PFSK-1 (cell line): ENCODE data around the gene ODC1.

ENCODE experiments used
- FOXP2 ChIP-seq: optimal IDR thresholded peaks from 2 replicates; pipeline ENCODE3; 2011; ENCODE audit warnings: borderline replicate concordance, control low read depth, inconsistent platforms; ENCODE audit not compliant: insufficient read depth; ENCODE audit errors: extremely low read length, extremely low read depth
- POLR2AphosphoS5 ChIP-seq: IDR thresholded peaks from 2 replicates; pipeline ENCODE4 v1.6.1; 2012; ENCODE audit warnings: low read depth, mild to moderate bottlenecking, control low read depth, low read length, moderate library complexity
- SIN3A ChIP-seq: IDR thresholded peaks from 2 replicates; pipeline ENCODE4 v1.6.1; 2012; ENCODE audit warnings: mild to moderate bottlenecking, low read length, moderate library complexity, borderline replicate concordance; ENCODE audit not compliant: insufficient read depth
- TAF1 ChIP-seq: IDR thresholded peaks from 2 replicates; pipeline ENCODE4 v1.6.1; 2012; ENCODE audit warnings: low read length, control low read depth, borderline replicate concordance; ENCODE audit not compliant: insufficient read depth
- TF ChIP-seq, protein P1 (sequence below), 2 experiments: IDR thresholded peaks; 2 replicates each; pipeline versions ENCODE4 v1.6.1 to v1.8.0; 2011 to 2012; ENCODE audit warnings: low read depth in 2 of 2, low read length in 2 of 2, control low read depth in 1 of 2, inconsistent platforms in 1 of 2, mild to moderate bottlenecking in 1 of 2, moderate library complexity in 1 of 2; ENCODE audit not compliant: insufficient read depth in 1 of 2

ODC1 gene

DNA sequence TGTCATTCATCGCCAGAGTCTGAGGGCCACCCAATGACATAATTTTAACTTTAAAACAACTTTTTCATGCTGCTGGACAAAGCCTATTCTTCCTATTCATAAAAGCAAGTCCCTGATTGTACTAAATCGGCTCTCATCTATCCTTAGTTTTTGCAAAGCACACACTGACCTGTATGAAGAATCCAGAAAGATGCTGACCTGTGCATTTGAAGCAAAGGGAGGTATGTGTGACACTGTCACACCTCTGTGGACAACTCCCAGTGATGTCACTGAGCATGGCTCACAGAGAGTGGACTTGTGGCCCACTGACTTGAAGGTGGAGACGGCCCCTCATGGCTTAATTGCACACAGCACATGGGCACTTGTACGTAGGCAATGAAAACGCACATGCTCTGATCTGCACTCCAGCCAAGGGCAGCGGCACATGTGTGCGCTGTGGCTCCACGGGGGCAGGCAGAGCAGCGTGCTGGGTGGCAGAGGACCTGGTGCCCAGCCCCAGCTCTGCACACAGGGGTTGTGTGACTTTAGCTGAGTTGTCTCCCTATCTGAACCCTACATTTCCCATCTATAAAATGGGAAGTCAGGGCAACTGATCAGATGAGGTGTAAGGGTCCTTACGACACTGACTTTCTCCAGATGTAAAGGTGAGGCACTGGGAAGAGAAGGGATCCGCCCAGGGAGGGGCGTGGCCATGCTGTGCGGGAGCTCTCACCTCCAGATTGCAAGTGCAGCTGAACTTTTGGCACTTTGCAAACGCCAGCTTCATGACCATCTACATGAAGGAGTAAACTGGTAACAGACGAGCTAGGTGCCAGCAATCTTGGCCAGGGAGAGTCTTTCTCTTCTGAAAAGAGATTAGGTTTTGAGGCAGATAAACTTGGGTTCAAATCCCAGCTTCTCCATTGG, 14.3 kb upstream of the ODC1 start:
- TF ChIP-seq, protein P1, sequence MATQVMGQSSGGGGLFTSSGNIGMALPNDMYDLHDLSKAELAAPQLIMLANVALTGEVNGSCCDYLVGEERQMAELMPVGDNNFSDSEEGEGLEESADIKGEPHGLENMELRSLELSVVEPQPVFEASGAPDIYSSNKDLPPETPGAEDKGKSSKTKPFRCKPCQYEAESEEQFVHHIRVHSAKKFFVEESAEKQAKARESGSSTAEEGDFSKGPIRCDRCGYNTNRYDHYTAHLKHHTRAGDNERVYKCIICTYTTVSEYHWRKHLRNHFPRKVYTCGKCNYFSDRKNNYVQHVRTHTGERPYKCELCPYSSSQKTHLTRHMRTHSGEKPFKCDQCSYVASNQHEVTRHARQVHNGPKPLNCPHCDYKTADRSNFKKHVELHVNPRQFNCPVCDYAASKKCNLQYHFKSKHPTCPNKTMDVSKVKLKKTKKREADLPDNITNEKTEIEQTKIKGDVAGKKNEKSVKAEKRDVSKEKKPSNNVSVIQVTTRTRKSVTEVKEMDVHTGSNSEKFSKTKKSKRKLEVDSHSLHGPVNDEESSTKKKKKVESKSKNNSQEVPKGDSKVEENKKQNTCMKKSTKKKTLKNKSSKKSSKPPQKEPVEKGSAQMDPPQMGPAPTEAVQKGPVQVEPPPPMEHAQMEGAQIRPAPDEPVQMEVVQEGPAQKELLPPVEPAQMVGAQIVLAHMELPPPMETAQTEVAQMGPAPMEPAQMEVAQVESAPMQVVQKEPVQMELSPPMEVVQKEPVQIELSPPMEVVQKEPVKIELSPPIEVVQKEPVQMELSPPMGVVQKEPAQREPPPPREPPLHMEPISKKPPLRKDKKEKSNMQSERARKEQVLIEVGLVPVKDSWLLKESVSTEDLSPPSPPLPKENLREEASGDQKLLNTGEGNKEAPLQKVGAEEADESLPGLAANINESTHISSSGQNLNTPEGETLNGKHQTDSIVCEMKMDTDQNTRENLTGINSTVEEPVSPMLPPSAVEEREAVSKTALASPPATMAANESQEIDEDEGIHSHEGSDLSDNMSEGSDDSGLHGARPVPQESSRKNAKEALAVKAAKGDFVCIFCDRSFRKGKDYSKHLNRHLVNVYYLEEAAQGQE (IDR thresholded peaks at IDR 0.05; ENCODE audit: insufficient read depth in 1 of 2, low read depth in 2 of 2, low read length in 2 of 2), result no peak
- no peak for TF ChIP-seq TAF1
- TF ChIP-seq POLR2AphosphoS5, result no peak

DNA sequence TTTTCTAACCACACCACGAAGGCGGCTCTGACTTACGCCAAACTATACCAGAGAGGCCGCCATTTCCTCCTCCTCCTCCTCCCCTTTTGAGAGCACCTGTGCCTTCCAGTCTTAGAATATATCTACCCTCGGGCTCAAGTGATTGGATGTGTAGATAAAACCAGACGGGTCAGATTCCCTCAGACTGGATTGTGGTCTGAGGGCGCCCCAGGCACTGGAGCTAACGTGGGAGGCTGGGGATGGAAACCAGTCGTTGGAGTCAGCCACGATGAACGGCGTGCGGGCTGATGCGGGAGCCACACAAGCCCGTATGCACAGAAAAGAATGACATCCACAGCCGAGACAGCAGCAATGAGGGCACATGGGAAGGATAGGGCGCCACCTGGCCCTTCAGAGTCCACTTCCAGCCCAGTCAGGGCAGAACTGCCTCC, 12.3 kb upstream of the ODC1 start:
- TF ChIP-seq TAF1 (no peak), POLR2AphosphoS5 (no peak), FOXP2 (no peak)
- TF ChIP-seq, protein P1 (IDR thresholded peaks at IDR 0.05; ENCODE audit: insufficient read depth in 1 of 2, low read depth in 2 of 2, low read length in 2 of 2), result no peak

DNA sequence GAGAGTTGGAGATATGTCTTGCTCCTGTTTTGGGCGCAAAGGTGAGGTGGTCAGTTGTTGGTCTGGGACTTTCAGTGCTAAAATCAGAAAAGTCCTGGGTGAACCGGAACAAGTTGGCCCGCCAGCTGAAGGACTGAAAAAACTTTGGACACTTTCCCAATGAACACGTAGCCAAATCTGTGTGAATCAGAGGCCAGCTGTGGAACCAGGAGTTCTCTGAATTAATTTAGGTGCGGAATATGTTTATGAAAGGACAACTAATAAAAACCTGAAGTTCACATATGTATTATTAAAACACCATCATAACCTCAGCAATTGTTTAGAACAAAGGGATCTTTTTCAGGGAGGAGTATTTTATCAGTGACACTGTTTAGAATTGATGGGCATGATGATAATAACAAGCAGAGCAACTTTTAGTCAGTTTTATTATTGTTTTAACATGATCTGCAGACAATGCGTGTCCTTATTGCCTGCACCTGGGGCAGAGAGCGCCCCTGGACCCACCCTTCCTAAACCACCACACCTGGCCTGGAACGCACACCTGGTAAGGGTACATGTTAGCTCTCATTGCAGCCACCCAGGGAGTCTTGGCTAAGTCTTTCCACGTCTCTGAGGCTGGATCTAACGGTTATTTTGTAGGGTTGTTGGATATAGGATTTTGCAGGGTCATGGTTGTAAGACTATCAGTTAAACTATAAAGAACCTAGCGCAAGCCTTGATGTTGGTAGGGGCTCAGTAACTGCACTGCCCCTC, 9.9 kb upstream of the ODC1 start:
- no peak for TF ChIP-seq FOXP2

DNA sequence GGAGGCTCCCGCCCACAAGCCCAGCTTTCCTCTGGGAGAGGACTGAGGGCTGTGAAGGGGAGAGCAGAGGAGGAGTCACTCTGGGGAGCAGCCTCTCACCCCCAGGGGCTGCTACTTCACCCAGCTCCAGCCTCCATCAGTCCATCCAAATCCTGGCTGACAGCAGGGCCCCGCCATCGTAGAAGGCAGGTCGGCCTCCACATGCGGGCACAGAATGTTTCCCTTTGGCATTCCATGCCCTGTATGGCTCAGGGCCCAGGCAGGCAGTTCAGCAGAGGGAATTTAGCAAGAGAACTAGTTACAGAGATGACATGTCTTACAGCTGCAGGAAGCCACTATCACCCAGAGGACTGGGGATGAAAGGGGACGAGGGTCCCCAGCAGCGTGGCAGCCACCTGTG, 6.4 kb upstream of the ODC1 start:
- TF ChIP-seq TAF1, result no peak
- TF ChIP-seq POLR2AphosphoS5, result no peak
- TF ChIP-seq, protein P1 (IDR thresholded peaks at IDR 0.05; ENCODE audit: insufficient read depth in 1 of 2, low read depth in 2 of 2, low read length in 2 of 2), result no peak
- no peak for TF ChIP-seq SIN3A
- TF ChIP-seq FOXP2, result no peak

DNA sequence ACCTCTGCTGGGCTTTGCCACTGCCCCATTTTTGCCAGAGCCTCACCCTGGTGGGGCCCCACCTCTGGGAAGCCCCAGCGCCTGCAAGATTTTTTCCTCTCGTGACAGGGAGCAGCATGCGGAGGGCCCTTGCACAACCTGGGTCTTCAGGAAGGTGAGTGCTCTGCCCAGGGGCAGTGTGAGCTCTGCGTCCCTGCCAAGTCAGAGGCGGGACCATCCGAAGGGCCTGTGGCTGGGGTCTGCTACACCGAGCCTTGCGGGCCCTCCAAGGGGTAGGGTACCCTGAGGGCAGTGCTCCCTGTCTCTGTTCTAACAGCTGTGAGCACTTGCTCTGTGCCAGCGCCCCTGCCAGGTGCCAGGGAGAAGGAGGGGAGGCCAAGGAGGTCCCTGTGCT, 5.8 kb upstream of the ODC1 start:
- TF ChIP-seq POLR2AphosphoS5 (no peak), SIN3A (no peak)
- TF ChIP-seq, protein P1 (IDR thresholded peaks at IDR 0.05; ENCODE audit: insufficient read depth in 1 of 2, low read depth in 2 of 2, low read length in 2 of 2), result no peak
